NCI-H2196 treated with DMSO at 0.1 percent for 48 hours (cell line): ENCODE measurements around the gene SLC9A7.

Experiments used
- DNase-seq: peaks from one replicate; lab custom pipeline; 2025; ENCODE audit not compliant: unreplicated experiment; lab: John Stamatoyannopoulos, UW

The SLC9A7 gene

GRCh38 chrX:46611658-46612362 is 147.1 kb downstream of the SLC9A7 start:
- no peak for DNase-seq

- DNase-seq, result no peak
Observed at GRCh38 chrX:46610070-46610658, 148.8 kb downstream of the SLC9A7 start.

GRCh38 chrX:46607916-46608315 is 151.0 kb downstream of the SLC9A7 start:
- no peak for DNase-seq

- no peak for DNase-seq
Observed at GRCh38 chrX:46602468-46603102, 156.3 kb downstream of the SLC9A7 start.

GRCh38 chrX:46601283-46601682 is 157.6 kb downstream of the SLC9A7 start:
- no peak for DNase-seq

- DNase-seq, result no peak
Observed at GRCh38 chrX:46599051-46599560, 159.8 kb downstream of the SLC9A7 start.

GRCh38 chrX:46597771-46598170 is 161.1 kb downstream of the SLC9A7 start:
- no peak for DNase-seq

GRCh38 chrX:46597208-46597607 is 161.7 kb downstream of the SLC9A7 start:
- DNase-seq, result no peak

- no peak for DNase-seq
Observed at GRCh38 chrX:46595084-46595483, 163.8 kb downstream of the SLC9A7 start.

- DNase-seq, result no peak
Observed at GRCh38 chrX:46589977-46590723, 168.8 kb downstream of the SLC9A7 start.

GRCh38 chrX:46588263-46588662 is 170.7 kb downstream of the SLC9A7 start:
- DNase-seq, result no peak

GRCh38 chrX:46587753-46588171 is 171.2 kb downstream of the SLC9A7 start:
- DNase-seq, result no peak

- no peak for DNase-seq
Observed at GRCh38 chrX:46587158-46587557, 171.8 kb downstream of the SLC9A7 start.

- no peak for DNase-seq
Observed at GRCh38 chrX:46584736-46585135, 174.2 kb downstream of the SLC9A7 start.

- DNase-seq, result no peak
Observed at GRCh38 chrX:46582966-46583365, 176.0 kb downstream of the SLC9A7 start.

GRCh38 chrX:46582325-46582724 is 176.6 kb downstream of the SLC9A7 start:
- no peak for DNase-seq

- DNase-seq, result no peak
Observed at GRCh38 chrX:46580613-46581012, 178.3 kb downstream of the SLC9A7 start.

GRCh38 chrX:46579250-46579649 is 179.7 kb downstream of the SLC9A7 start:
- DNase-seq, result no peak

GRCh38 chrX:46577221-46578005 is 181.5 kb downstream of the SLC9A7 start:
- no peak for DNase-seq

- DNase-seq, result no peak
Observed at GRCh38 chrX:46576458-46576857, 182.5 kb downstream of the SLC9A7 start.

- no peak for DNase-seq
Observed at GRCh38 chrX:46575991-46576392, 182.9 kb downstream of the SLC9A7 start.
